GM15510 (cell line): ENCODE results near the gene NCAN.

Experiments
- POLR2A ChIP-seq: IDR thresholded peaks from 3 replicates; pipeline ENCODE4 v1.6.1; 2011; ENCODE audit warnings: borderline replicate concordance; ENCODE audit not compliant: insufficient read length; ENCODE audit errors: extremely low read depth

NCAN gene

DNA sequence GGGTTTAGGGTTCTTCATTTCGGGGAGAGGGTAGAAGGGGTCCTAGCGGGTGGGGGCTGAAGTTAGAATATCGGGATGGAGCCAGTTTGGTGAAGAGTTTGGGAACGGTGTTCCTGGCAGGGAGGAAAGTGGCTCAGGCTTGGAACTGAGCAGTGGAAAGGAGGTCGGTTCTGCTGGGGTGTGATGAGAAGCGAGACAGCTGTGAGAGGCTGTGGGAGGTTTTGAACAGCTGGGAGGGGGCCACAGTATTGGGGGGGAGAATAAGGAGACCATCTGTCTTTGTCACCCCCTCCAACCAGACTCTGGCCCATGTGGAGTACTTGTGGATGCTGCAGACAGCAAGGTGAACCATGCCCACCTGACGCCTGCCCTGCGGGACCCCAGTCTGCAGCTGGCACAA lies 62.4 kb downstream of the NCAN start:
- TF ChIP-seq POLR2A = no peak

DNA sequence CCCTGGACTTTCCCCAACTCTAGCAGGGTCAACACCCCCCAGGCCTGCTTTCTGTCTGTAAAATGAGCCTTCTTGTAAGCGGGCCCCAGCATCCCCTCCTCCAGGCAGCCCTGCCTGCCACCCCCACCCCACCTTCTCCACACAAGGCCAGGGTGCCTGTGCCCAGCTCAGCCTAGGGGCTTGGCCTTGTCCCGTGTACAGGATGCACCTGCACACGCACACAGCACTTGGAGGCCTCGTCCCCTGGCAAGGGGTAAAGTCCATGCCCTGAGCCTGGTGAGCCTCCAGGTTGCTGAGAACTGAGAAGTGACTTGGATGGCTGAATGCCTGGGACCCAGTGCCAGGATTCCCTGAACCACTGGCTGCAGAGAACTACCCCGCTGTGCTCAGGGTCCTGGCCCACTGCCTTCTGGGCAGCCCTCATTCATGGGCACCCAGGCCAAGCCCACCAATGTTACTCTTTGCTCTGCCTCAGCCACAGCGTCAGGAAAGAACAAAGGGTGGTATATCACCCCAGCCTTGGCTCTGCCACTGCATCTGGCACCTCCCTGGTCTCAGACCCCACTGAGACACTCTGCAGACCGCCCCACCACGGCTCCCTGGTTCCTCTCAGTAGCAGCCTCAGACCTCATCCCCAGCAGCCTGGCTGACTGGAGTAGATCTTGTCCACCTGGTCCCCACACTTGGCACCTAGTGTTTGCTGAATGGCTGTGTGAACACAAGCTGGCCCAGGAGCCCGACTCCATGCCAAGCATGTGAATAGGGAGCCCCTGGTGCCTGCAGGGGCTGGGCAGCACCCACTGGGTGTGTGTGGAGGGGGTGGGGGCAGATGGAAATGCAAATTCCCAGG lies 63.2 kb downstream of the NCAN start:
- no peak for TF ChIP-seq POLR2A

DNA sequence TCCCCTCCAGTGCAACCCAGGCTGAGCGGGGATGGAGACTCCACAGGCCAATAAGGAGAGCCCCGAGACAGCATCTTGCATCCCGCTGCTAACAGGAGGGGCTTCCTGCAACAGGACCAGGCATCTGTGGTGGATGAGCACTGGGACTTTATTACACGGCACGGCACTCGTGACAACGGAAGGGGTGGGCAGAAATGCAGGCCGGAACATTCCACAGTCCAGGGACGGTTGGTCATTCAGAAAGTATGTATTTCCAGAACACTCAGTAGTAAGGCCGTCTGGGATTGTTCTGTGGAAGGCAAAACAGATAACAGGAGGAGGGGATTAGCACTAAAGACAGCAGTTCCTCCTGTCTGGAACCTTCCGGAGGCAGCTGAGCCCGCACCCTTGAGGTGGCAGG lies 64.6 kb downstream of the NCAN start:
- no peak for TF ChIP-seq POLR2A

DNA sequence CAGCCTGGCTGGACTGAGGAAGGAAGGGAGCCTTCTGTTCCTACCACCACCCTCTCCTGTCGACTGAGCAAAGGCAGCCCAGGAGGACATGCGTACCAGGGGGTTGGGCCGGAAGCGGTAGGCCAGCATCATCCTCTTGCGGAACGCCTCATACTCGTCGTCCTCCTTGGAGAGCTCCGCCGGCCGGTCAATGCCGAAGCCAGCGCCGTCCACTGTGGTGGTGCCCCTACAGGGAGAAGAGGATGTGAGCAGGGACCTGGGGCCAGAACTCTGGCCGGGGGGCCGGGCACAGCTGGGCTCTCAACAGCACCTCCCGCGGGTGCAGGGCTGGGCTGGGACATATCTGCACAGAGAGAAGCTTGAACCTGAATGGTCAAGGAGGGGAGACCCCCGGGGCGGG lies 65.1 kb downstream of the NCAN start:
- no peak for TF ChIP-seq POLR2A

DNA sequence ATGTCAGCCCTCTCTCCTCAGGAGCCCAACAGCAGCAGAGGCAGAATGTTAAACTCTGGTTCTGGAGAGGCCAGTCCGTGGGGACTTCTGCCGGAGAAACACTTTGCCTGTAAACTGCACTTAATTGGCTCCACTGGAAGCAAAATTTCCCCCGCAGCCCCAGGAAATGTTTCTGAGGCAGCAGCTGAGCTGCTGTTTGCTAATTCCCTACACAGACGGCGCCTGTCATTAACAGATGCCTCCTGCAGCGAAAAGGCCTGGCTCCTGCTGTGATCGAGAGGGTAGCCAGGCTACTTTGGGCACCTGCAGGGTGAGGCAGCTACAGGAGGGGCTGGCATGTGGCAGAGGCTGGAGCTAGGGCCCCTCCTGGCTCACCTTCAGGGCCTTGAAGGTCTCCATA lies 66.6 kb downstream of the NCAN start:
- TF ChIP-seq POLR2A = no peak

DNA sequence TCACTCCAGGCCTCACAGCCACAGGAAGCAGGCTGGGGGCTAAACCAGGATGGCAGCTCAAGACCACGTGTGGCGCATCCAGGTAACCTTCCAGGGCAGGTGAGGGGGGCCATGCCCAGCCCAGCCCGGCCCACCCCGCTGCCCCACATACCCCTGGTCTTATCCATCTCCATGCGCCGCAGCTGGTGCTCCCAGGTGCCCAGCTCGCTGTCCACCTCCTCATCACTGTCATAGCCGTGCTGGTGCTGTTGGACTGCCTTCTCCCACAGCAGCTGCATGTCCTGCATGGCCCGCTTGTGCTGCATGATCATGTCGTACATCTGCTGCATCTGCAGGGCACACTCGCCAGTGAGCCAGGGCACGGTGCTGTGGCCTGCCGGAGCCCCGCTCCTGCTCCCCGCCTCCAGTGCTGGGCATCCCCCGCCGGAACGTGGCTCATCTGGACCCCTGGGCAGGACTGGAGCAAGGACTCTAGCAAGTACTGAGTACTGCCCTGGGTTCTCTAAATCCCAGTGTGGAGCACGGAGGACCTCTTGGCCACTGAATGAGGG lies 67.4 kb downstream of the NCAN start:
- TF ChIP-seq POLR2A = no peak

DNA sequence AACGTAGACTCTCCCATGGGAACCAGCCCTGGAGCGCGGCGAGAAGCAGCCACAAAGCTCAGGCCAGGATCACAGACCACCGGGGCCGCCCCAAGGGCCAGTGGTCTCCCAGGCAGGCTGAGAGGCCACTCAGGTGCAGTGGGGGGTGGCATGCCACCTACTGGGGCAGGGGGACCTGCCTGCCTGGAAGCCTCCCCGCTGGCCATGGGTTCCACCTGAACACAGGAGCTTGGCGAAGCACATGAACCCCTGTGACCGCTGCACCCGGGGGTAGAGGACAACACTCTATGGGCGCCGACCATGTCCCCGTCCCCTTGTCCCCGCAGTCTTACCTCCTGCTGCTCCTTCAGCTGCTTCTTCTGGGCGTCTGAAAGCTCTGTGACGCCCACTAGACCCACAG lies 68.1 kb downstream of the NCAN start:
- TF ChIP-seq POLR2A = no peak

DNA sequence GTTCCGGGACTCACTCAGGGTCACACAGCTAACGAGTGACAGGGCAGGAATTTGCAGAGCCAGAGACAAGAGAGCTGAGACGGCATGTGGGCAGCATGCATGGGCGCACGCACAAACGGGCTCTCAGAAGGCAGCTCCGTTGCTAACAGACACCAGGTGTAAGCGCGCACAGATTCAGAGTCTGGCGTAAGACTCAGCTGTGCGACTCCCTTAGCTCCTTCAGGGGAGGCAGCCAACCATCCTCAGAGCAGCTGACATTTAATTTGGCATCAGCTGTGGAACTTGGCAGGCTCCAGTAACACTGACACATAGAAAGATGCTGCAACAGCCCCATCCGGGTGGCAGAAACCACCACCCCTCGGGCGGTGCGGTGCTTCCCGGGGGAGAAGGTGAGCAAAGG lies 68.8 kb downstream of the NCAN start:
- no peak for TF ChIP-seq POLR2A

DNA sequence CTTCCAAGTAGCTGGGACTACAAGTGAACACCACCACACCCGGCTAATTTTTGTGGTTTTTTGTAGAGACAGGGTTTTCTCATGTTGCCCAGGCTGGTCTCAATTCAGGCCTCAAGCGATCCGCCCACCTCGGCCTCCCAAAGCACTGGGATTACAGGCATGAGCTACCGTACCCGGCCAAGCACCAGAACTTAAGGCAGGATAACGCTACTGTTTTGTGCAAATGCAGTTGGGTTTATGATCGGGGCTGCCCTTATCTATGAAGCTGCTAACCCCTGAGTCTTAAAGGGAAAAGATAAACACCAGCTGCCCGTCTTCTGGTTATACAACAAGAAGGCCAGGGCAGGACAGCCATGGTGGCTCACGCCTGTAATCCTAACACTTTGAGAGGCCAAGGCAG lies 73.9 kb downstream of the NCAN start:
- TF ChIP-seq POLR2A = no peak

DNA sequence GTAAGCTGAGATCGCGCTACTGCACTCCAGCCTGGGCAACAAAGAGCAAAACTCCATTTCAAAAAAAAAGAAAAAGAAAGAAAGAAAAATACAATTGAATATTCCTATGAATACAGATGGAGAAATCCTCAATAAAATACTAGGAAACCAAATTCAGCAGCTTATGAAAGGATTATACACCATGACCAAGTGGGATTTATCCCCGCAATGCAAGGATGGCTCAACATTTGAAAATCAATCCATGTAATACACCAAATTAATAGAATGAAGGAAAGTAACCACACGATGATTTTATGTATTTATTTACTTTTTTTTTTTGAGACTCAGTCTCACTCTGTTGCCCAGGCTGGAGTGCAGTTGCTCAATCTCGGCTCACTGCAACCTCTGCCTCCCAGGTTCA lies 80.8 kb downstream of the NCAN start:
- TF ChIP-seq POLR2A = no peak

DNA sequence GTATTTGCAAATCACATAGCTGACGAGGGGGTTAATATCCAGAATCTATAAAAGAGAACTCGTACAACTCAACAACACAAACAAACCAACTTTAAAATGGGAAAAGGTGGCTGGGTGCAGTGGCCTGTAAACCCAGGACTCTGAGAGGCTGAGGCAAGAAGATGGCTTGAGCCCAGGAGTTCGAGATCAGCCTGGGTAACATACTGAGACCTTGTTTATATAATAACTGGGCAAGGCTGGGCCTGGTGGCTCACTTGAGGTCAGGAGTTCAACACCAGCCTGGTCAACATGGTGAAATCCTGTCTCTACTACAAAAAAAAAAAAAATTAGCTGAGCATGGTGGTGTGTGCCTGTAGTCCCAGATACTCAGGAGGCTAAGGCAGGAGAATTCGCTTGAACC lies 83.2 kb downstream of the NCAN start:
- TF ChIP-seq POLR2A = no peak

DNA sequence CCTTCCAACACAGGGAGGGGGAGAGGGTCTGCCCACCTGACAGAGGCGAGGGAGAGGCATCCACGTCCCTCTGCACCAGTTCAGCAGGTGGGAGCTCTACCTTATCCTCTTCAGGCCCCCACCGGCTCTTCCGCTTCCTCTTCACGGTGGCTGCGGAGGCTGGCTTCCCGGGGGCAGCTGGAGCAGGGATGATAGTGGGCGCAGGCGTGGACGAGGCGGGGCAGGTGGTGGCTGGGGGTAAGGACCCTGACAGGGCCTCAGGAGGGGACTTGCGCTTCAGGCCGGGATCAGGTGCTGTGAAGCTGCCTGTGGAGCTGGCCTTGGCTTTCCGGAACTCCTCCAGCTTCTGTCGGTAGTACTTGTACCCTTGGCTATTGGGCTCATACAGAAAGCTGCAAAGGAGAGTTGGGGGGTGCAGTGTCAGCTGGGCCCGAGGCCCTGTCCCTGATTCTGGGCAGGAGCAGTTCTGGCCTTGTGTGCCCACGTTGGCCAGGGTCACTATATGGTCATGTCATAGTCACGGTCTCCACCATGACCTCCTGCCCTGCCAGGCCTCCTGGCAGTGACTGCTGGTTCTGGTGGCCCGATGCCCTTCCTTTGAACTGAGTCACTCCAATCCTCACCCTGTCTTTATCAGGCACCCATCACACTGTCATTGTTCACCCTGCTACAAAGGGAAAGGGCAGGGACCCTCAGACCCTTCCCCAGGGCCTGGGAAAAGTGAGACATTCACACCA lies 85.4 kb downstream of the NCAN start:
- no peak for TF ChIP-seq POLR2A

DNA sequence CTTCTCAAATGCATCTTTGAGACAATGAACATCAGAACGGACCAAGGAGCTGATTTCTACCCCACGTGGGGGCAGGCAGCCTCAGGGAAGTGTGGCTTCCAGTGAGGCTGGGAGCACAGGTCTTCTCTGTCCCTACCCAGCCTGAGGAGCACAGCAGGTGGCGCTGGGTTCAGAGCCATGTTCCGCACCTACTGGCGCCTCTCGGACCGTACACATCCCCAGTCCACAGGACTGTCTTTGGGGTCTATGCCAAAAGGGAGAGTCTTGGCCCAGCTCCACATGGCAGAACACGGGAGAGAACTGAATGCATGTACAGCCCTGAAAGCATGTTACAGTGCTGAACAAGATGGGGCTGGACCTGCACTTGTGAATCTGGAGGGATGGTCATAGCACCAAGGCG lies 86.0 kb downstream of the NCAN start:
- no peak for TF ChIP-seq POLR2A

DNA sequence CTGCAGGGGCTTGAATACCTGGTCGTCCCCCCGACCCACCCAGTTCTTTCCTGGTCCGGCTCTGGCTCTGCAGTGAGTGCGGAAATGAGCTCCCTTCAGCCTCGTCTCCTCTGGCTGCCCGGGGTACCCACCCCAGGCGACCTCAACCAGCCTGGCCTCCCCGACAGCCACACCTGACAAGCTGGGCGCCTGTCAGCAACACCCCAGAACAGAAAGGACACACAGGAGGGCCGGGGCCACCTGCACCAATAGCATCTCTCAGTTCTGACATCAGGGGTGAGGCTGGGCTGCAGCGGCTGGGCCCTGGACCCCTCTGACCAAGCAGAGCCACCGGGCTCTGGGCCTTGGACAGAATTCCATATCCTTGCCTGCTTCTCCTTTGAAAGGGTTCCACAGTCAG lies 88.9 kb downstream of the NCAN start:
- no peak for TF ChIP-seq POLR2A
